ENCODE data around the gene PLEKHO2. TPM values are rescaled to one million over a fixed set of nuclear protein-coding genes. Genes with fewer than 3 reads are reported as not detected.

Gene PLEKHO2
- total and polyA plus RNA-seq, 10 of the 15 experiments (the other 5 are each of a cell fraction or from before 2014, with no cell fraction given): 1.4 to 25.6 (median 20.5) TPM

GRCh38 chr15:64865126-64865997 is 23.6 kb downstream of the PLEKHO2 start:
- Histone ChIP-seq H3K9me3 (replicated peaks; ENCODE audit: control insufficient read depth, insufficient read depth, low read length) (no peaks in the 10 kb centered on the region; the same call in 2 of the 3 replicates), H4K20me1 (ENCODE audit: control insufficient read depth, insufficient read depth) (no peaks in the 10 kb centered on the region), H3K9ac (ENCODE audit: control insufficient read depth, insufficient read depth, low read length) (no peak overlapping the region), H3K4me2 (ENCODE audit: control insufficient read depth, insufficient read depth) (peak overlapping the region; percentile 43), H3K36me3 (ENCODE audit: control insufficient read depth in 2 of 2, insufficient read depth in 2 of 2, low read length in 1 of 2) (peaks cover 20 to 44% of the 10 kb centered on the region in 2 experiments), H3K4me1 (ENCODE audit: control insufficient read depth, insufficient read depth, low read length) (peaks cover 6% of the 10 kb centered on the region), H2AFZ (ENCODE audit: control insufficient read depth, low read depth, low read length) (no peak overlapping the region), H3K79me2 (ENCODE audit: control insufficient read depth, insufficient read depth, low read length) (no peaks in the 10 kb centered on the region), H3K27ac (ENCODE audit: control insufficient read depth, insufficient read depth) (peak overlapping the region; percentile 28; the same call in 1 of the 2 replicates), H3K27me3 (replicated peaks in 1 of 2; ENCODE audit: control insufficient read depth in 2 of 2, insufficient read depth in 2 of 2, low read length in 1 of 2) (no peaks in the 10 kb centered on the region), H3K4me3 (no peak overlapping the region)
- ChIA-PET SMC1A (ENCODE audit: uncharacterized antibody, unreplicated experiment) (interaction anchor here (1.0 to 8.5 kb wide), 7 partner anchors 9 to 56 kb away, joined by 3 to 51 read pairs (median 4); no protein-coding TSS in a partner anchor), CTCF (interaction anchor here (0.7 to 1.7 kb wide), 4 partner anchors 9 to 30 kb away, joined by 3 to 8 read pairs (median 4); no protein-coding TSS in a partner anchor), RAD21 (ENCODE audit: unreplicated experiment) (interaction anchor here (1.0 to 4.2 kb wide), 6 partner anchors 17 to 29 kb away, joined by 3 to 33 read pairs (median 4); partner anchors contain the start of gene PLEKHO2), POLR2A (interaction anchor here (0.9 to 3.2 kb wide), 8 partner anchors 8 to 29 kb away, joined by 3 to 14 read pairs (median 5); no protein-coding TSS in a partner anchor)
- FAIRE-seq: no peak
- intact Hi-C loops (cut with micrococcal nuclease; ENCODE audit: unreplicated experiment): no loop called here
- in situ Hi-C loops (cut with MboI): no loop called here
- no TSS peak for BruUV-seq (replicated peaks)
- WGBS (ENCODE audit: insufficient coverage, insufficient replicate concordance, low lambda C conversion rate, missing lambda C conversion rate): 18% methylated on average over 12 of the region's 12 CpGs
- no peak for DNase-seq (ENCODE audit: low read depth, low spot score)
- ATAC-seq: peak; percentile 81
- TF ChIP-seq TBL1XR1 (IDR thresholded peaks at IDR 0.05; ENCODE audit: low read depth, low read length) (no peak), CREB1 (IDR thresholded peaks at IDR 0.05; ENCODE audit: low read depth) (no peak), BCL3 (IDR thresholded peaks at IDR 0.05; ENCODE audit: borderline replicate concordance, insufficient read depth, low read depth, low read length, poor library complexity, severe bottlenecking) (no peak), ZNF24 (IDR thresholded peaks at IDR 0.05) (no peak), E2F8 (IDR thresholded peaks at IDR 0.05; ENCODE audit: low read depth, partially characterized antibody) (no peak), KAT2A (conservative IDR thresholded peaks at IDR 0.05; ENCODE audit: control insufficient read depth, low read depth, low read length) (no peak), TAF1 (IDR thresholded peaks at IDR 0.05; ENCODE audit: borderline replicate concordance, low read depth, low read length) (no peak), KDM1A (IDR thresholded peaks at IDR 0.05; ENCODE audit: borderline replicate concordance) (no peak), PAX8 (IDR thresholded peaks at IDR 0.05) (no peak), CBFB (IDR thresholded peaks at IDR 0.05; ENCODE audit: low read depth) (no peak), HSF1 (IDR thresholded peaks at IDR 0.05; ENCODE audit: low read depth, low read length) (no peak), FOXM1 (IDR thresholded peaks at IDR 0.05; ENCODE audit: low read depth, low read length) (no peak)
